HEK293 (cell line): ENCODE measurements around the gene SGTB.

Source experiments
- IKZF3 ChIP-seq: fragments of 450-650 bp; IDR thresholded peaks from 2 replicates; pipeline ENCODE4 v1.5.0; 2018; ENCODE audit warnings: missing biosample characterization, mild to moderate bottlenecking, missing genetic modification characterization, moderate library complexity
- KLF7 ChIP-seq: fragments of 450-650 bp; formaldehyde crosslinking; IDR thresholded peaks from 2 replicates; pipeline ENCODE4 v1.5.1; 2016; ENCODE audit warnings: missing biosample characterization, missing genetic modification characterization, borderline replicate concordance
- KLF8 ChIP-seq: fragments of 450-650 bp; formaldehyde crosslinking; IDR thresholded peaks from 2 replicates; pipeline ENCODE4 v1.5.1; 2016; ENCODE audit warnings: missing biosample characterization, missing genetic modification characterization
- OSR2 ChIP-seq: fragments of 450-650 bp; formaldehyde crosslinking; IDR thresholded peaks from 2 replicates; pipeline ENCODE4 v1.5.1; 2016; ENCODE audit warnings: missing biosample characterization, missing genetic modification characterization
- SALL2 ChIP-seq: fragments of 450-650 bp; formaldehyde crosslinking; IDR thresholded peaks from 2 replicates; pipeline ENCODE4 v1.5.0; 2017; ENCODE audit warnings: missing biosample characterization, mild to moderate bottlenecking, missing genetic modification characterization, borderline replicate concordance
- SCRT1 ChIP-seq: fragments of 450-650 bp; formaldehyde crosslinking; IDR thresholded peaks from 2 replicates; pipeline ENCODE4 v1.5.1; 2016; ENCODE audit warnings: missing biosample characterization, missing genetic modification characterization, borderline replicate concordance
- ZBTB10 ChIP-seq: fragments of 450-650 bp; formaldehyde crosslinking; IDR thresholded peaks from 2 replicates; pipeline ENCODE4 v1.5.1; 2016; ENCODE audit warnings: missing biosample characterization, missing genetic modification characterization
- ZBTB26 ChIP-seq: fragments of 450-650 bp; formaldehyde crosslinking; optimal IDR thresholded peaks from 2 replicates; pipeline ENCODE3; 2016; ENCODE audit warnings: missing biosample characterization, mild to moderate bottlenecking, missing genetic modification characterization
- ZEB2 ChIP-seq: fragments of 450-650 bp; formaldehyde crosslinking; IDR thresholded peaks from 2 replicates; pipeline ENCODE4 v1.5.1; 2016; ENCODE audit warnings: missing biosample characterization, missing genetic modification characterization
- ZFP37 ChIP-seq: fragments of 450-650 bp; formaldehyde crosslinking; IDR thresholded peaks from 2 replicates; pipeline ENCODE4 v1.5.1; 2016; ENCODE audit warnings: missing biosample characterization, missing genetic modification characterization
- ZNF121 ChIP-seq: fragments of 450-650 bp; formaldehyde crosslinking; IDR thresholded peaks from 2 replicates; pipeline ENCODE4 v1.5.1; 2016; ENCODE audit warnings: missing biosample characterization, missing genetic modification characterization
- ZNF169 ChIP-seq: fragments of 450-650 bp; formaldehyde crosslinking; IDR thresholded peaks from 2 replicates; pipeline ENCODE4 v1.5.1; 2016; ENCODE audit warnings: missing biosample characterization, missing genetic modification characterization
- ZNF184 ChIP-seq: fragments of 450-650 bp; IDR thresholded peaks from 2 replicates; pipeline ENCODE4 v1.5.1; 2018; ENCODE audit warnings: missing biosample characterization, mild to moderate bottlenecking, missing genetic modification characterization
- ZNF280C ChIP-seq: fragments of 450-650 bp; formaldehyde crosslinking; IDR thresholded peaks from 2 replicates; pipeline ENCODE4 v1.5.1; 2016; ENCODE audit warnings: missing biosample characterization, missing genetic modification characterization
- ZNF341 ChIP-seq: fragments of 450-650 bp; formaldehyde crosslinking; IDR thresholded peaks from 2 replicates; pipeline ENCODE4; 2016; ENCODE audit warnings: low read depth, missing biosample characterization, missing genetic modification characterization
- ZNF350 ChIP-seq: fragments of 450-650 bp; formaldehyde crosslinking; IDR thresholded peaks from 2 replicates; pipeline ENCODE4 v1.5.0; 2017; ENCODE audit warnings: missing biosample characterization, mild to moderate bottlenecking, missing genetic modification characterization
- ZNF510 ChIP-seq: fragments of 450-650 bp; formaldehyde crosslinking; IDR thresholded peaks from 2 replicates; pipeline ENCODE4 v1.5.1; 2018; ENCODE audit warnings: mild to moderate bottlenecking, missing genetic modification characterization, missing biosample characterization; ENCODE audit not compliant: insufficient replicate concordance
- ZNF555 ChIP-seq: fragments of 450-650 bp; formaldehyde crosslinking; conservative IDR thresholded peaks from 2 replicates; pipeline ENCODE4 v1.5.1; 2017; ENCODE audit warnings: missing biosample characterization, mild to moderate bottlenecking, missing genetic modification characterization, inconsistent platforms
- ZNF560 ChIP-seq: fragments of 450-650 bp; formaldehyde crosslinking; IDR thresholded peaks from 2 replicates; pipeline ENCODE4 v1.5.1; 2017; ENCODE audit warnings: missing biosample characterization, missing genetic modification characterization, borderline replicate concordance
- ZNF585B ChIP-seq: fragments of 450-650 bp; formaldehyde crosslinking; IDR thresholded peaks from 2 replicates; pipeline ENCODE4 v1.5.1; 2016; ENCODE audit warnings: missing biosample characterization, missing genetic modification characterization
- ZNF843 ChIP-seq: fragments of 450-650 bp; formaldehyde crosslinking; IDR thresholded peaks from 2 replicates; pipeline ENCODE4 v1.5.1; 2016; ENCODE audit warnings: missing biosample characterization, missing genetic modification characterization
- ZSCAN4 ChIP-seq: fragments of 450-650 bp; formaldehyde crosslinking; IDR thresholded peaks from 2 replicates; pipeline ENCODE4 v1.5.1; 2017; ENCODE audit warnings: missing biosample characterization, missing genetic modification characterization
- TF ChIP-seq, protein P1 (sequence below): fragments of 450-650 bp; formaldehyde crosslinking; IDR thresholded peaks from 2 replicates; pipeline ENCODE4 v1.5.1; 2016; ENCODE audit warnings: missing biosample characterization, missing genetic modification characterization
- TF ChIP-seq, protein P2 (sequence below): fragments of 450-650 bp; IDR thresholded peaks from 2 replicates; pipeline ENCODE4 v1.5.1; 2018; ENCODE audit warnings: missing biosample characterization, mild to moderate bottlenecking, missing genetic modification characterization
- TF ChIP-seq, protein P3 (sequence below): fragments of 450-650 bp; formaldehyde crosslinking; IDR thresholded peaks from 2 replicates; pipeline ENCODE4 v1.5.1; 2016; ENCODE audit warnings: missing biosample characterization, missing genetic modification characterization

SGTB gene

GRCh38 chr5:65722575-65723403 is 880 bp upstream of the SGTB start (continued):
- TF ChIP-seq, protein P1, sequence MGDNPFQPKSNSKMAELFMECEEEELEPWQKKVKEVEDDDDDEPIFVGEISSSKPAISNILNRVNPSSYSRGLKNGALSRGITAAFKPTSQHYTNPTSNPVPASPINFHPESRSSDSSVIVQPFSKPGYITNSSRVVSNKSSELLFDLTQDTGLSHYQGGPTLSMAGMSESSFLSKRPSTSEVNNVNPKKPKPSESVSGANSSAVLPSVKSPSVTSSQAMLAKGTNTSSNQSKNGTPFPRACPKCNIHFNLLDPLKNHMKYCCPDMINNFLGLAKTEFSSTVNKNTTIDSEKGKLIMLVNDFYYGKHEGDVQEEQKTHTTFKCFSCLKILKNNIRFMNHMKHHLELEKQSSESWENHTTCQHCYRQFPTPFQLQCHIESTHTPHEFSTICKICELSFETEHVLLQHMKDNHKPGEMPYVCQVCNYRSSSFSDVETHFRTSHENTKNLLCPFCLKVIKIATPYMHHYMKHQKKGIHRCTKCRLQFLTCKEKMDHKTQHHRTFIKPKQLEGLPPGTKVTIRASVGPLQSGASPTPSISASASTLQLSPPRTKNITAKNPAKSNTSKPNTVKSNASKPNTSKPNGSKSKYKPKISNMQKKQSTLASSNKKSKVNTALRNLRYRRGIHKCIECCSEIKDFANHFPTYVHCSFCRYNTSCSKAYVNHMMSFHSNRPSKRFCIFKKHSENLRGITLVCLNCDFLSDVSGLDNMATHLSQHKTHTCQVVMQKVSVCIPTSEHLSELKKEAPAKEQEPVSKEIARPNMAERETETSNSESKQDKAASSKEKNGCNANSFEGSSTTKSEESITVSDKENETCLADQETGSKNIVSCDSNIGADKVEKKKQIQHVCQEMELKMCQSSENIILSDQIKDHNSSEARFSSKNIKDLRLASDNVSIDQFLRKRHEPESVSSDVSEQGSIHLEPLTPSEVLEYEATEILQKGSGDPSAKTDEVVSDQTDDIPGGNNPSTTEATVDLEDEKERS (tag by site-specific recombination), result no peak
- TF ChIP-seq, protein P2, sequence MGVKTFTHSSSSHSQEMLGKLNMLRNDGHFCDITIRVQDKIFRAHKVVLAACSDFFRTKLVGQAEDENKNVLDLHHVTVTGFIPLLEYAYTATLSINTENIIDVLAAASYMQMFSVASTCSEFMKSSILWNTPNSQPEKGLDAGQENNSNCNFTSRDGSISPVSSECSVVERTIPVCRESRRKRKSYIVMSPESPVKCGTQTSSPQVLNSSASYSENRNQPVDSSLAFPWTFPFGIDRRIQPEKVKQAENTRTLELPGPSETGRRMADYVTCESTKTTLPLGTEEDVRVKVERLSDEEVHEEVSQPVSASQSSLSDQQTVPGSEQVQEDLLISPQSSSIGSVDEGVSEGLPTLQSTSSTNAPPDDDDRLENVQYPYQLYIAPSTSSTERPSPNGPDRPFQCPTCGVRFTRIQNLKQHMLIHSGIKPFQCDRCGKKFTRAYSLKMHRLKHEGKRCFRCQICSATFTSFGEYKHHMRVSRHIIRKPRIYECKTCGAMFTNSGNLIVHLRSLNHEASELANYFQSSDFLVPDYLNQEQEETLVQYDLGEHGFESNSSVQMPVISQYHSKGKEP, result no peak
- no peak for TF ChIP-seq IKZF3 (tag by site-specific recombination)
- no peak for TF ChIP-seq ZNF184
- no peak for TF ChIP-seq SALL2 (tag by site-specific recombination)
- no peak for TF ChIP-seq ZBTB26
- TF ChIP-seq KLF7 (tag by site-specific recombination), result peak; percentile 75; the same call in 1 of the 2 replicates
- no peak for TF ChIP-seq ZNF350 (tag by site-specific recombination)
- TF ChIP-seq ZNF560 (tag by site-specific recombination), result no peak
- TF ChIP-seq, protein P3, sequence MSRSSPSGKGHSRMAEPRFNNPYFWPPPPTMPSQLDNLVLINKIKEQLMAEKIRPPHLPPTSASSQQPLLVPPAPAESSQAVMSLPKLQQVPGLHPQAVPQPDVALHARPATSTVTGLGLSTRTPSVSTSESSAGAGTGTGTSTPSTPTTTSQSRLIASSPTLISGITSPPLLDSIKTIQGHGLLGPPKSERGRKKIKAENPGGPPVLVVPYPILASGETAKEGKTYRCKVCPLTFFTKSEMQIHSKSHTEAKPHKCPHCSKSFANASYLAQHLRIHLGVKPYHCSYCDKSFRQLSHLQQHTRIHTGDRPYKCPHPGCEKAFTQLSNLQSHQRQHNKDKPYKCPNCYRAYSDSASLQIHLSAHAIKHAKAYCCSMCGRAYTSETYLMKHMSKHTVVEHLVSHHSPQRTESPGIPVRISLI (tag by site-specific recombination), result no peak
- peak; percentile 81 for TF ChIP-seq OSR2
- no peak for TF ChIP-seq ZNF555 (tag by site-specific recombination)
- TF ChIP-seq ZNF341 (tag by site-specific recombination), result peak; percentile 33; the same call in 1 of the 2 replicates
- no peak for TF ChIP-seq ZNF843 (tag by site-specific recombination)
- TF ChIP-seq ZNF510 (tag by site-specific recombination), result no peak
- TF ChIP-seq ZEB2 (tag by site-specific recombination), result peak; percentile 46; the same call in 1 of the 2 replicates
- no peak; the same call in 1 of the 2 replicates for TF ChIP-seq ZSCAN4
- TF ChIP-seq ZBTB10 (tag by site-specific recombination), result 0 out of 2 replicates have a peak, but pooled peaks have one; percentile 44
- no peak for TF ChIP-seq ZNF585B (tag by site-specific recombination)
- TF ChIP-seq ZFP37 (tag by site-specific recombination), result 0 out of 2 replicates have a peak, but pooled peaks have one; percentile 43
- TF ChIP-seq SCRT1 (tag by site-specific recombination), result no peak
- no peak for TF ChIP-seq ZNF121
- TF ChIP-seq ZNF169 (tag by site-specific recombination), result no peak
- TF ChIP-seq ZNF280C (tag by site-specific recombination), result no peak
- TF ChIP-seq KLF8 (tag by site-specific recombination), result 0 out of 2 replicates have a peak, but pooled peaks have one; percentile 69
